HG03135 (cell line): Measurements from ENCODE around the gene LOXHD1.

Source experiments
- ATAC-seq: cut with Tn5 transposase; IDR thresholded peaks from one replicate; pipeline ENCODE4 v1.9.1; 2021; ENCODE audit warnings: mild to moderate bottlenecking, moderate library complexity; ENCODE audit not compliant: unreplicated experiment

Gene LOXHD1, protein sequence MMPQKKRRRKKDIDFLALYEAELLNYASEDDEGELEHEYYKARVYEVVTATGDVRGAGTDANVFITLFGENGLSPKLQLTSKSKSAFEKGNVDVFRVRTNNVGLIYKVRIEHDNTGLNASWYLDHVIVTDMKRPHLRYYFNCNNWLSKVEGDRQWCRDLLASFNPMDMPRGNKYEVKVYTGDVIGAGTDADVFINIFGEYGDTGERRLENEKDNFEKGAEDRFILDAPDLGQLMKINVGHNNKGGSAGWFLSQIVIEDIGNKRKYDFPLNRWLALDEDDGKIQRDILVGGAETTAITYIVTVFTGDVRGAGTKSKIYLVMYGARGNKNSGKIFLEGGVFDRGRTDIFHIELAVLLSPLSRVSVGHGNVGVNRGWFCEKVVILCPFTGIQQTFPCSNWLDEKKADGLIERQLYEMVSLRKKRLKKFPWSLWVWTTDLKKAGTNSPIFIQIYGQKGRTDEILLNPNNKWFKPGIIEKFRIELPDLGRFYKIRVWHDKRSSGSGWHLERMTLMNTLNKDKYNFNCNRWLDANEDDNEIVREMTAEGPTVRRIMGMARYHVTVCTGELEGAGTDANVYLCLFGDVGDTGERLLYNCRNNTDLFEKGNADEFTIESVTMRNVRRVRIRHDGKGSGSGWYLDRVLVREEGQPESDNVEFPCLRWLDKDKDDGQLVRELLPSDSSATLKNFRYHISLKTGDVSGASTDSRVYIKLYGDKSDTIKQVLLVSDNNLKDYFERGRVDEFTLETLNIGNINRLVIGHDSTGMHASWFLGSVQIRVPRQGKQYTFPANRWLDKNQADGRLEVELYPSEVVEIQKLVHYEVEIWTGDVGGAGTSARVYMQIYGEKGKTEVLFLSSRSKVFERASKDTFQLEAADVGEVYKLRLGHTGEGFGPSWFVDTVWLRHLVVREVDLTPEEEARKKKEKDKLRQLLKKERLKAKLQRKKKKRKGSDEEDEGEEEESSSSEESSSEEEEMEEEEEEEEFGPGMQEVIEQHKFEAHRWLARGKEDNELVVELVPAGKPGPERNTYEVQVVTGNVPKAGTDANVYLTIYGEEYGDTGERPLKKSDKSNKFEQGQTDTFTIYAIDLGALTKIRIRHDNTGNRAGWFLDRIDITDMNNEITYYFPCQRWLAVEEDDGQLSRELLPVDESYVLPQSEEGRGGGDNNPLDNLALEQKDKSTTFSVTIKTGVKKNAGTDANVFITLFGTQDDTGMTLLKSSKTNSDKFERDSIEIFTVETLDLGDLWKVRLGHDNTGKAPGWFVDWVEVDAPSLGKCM (N-terminal part only)

DNA sequence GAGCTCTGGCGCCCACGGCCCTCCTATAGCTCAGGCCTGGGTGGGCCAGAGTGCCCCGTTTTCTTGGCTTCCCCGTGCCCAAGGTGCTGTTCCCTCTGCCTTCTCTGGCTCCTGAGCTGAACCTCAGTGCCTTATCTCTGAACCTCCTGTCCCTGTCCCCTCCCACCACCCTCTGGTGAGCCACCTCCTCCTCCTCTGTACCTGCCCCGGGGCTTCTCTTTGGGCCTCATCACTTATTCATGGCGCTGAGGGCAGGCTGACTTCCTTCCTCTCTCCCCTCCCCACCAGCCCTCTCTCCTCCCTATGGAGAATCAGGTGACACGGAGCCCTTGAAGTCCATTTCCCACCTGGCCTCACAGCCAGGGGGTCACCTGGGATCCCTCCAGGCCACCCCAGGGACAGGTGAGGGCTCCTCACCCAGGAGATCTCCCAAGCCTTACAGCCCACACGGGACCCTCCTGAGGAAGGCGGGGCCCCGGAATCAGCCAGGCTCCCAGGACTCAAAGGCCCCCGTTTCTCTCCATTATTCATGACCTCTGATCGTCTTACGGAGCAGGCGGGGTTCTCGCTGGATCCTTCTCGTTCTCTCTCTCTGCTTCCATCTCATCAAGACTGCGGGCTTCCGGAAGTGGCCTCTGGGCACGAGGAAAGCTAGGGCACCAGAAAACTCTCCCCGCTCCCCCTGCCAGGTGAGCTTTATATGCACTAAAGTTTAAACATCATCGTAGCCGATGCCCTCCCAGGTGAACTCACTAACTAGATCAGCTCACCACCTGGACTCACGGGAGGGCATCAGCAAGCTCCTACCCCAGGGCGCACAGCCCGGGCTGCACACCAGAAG, at the start of gene LOXHD1:
Gene LOXHD1 (minus strand): TSS at position 106 of the 841 bp plus-strand sequence. CDS start 187 bp downstream, outside the sequence.
- no peak for ATAC-seq

DNA sequence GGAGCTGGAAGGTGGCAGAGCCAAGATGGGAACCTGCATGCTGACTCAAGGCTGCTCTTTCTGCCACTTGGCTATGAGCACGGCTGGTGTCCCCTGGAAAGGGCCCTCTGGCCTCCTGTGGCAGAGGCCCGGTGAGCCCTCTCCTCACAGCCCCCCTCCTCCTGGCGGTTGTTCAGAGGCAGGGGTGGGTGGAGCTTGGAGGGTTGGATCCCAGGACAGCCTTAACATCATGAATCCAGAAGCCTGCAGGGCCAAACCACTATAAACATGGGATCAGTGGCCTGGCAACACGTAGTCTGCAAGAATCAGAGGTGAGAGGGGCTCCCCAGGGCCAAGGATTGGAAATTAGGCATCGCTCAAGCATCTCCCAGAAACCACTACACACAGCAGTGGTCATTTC, 48.5 kb upstream of the LOXHD1 start:
- ATAC-seq = no peak

DNA sequence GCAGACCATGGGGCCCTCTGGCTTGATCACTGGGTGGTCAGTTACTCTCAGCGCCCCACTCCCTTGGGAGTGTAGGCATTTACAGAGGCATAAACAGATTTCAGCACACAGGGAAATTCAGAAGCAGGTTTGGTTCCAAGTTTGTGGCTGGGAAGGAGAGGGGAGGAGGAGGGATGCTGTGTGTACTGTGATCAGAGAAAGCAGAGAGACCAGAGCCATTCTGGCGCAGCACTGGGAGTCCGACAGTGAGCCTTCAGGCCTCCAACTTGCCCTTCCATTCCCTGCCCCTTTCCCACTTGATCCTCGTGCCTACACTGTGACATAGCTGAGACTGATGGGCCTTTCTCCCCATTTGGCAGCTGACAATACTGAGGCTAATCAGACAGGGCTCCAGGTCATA, 47.8 kb upstream of the LOXHD1 start:
- no peak for ATAC-seq

DNA sequence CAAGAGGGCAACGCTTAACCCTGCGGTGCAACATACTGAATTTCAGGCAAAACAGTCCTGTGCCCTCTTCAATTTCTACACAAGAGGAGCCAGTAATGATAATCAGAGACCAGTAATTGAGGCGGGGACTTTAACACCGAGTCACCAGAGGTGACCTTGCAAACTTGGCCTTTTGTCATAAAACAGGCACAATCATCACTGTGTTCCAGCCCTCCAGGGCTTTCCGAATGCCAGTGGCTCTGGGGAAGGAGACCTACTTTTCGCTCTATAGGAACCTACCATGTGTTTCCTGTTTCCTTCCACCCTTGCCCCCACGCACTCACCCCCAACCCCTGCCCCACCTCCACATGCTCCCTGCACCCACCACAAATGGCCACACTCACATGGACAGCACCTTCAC, 47.2 kb upstream of the LOXHD1 start:
- ATAC-seq = no peak

DNA sequence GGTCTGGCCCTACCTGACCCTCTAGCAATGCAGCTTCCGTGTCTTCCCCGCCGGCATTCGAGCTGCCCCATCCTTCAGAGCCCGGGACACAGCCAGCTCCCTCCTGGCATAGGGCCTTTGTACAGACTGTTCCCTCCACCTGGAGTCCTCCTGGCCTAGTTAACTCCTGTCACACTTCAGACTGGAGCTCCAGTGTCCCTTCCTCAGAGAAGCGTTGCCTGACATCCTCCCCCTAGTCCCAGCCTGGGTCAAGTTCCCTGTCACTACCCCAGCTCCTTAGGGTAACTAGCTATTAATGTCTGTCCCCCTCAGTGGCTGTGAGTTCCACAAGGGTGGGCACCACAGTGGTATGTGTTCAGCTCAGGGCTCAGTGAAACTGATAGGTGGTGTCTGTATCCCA, 45.5 kb upstream of the LOXHD1 start:
- ATAC-seq = no peak

DNA sequence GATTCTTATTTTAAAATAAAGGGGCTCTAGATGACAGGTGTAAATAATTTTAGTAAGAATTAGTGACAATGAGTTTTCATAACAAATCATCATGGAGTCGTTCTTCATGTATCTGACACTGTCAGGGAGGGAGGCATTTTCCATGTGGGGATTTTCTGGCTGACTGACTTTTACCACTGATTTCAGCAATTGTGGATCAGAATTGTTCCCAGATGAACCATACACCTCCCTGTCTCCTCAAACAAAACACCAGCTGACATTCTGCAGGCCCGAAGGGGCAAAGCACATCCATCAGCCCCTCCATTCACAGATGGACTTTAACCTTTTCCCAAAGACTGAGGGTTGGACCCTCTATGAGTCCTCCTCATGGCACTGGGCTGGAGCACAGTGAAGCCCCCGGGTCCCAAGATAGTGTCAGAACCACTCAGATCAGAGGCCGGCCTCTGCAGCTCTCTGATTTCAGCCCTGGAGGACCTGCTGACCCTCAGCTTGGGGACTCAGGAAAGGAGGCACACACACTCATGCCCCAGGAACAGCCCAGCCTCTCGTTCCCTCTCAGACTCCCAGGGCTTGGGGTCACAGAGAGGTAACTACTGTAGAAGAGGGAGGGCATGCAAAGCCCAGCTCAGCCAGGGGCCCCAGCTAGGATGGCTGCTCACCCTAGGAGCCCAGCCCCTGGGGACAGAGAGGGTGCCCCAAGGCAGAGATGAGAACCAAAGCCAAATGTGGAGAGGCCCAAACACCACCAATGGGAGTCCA, 43.2 kb upstream of the LOXHD1 start:
- ATAC-seq = no peak

DNA sequence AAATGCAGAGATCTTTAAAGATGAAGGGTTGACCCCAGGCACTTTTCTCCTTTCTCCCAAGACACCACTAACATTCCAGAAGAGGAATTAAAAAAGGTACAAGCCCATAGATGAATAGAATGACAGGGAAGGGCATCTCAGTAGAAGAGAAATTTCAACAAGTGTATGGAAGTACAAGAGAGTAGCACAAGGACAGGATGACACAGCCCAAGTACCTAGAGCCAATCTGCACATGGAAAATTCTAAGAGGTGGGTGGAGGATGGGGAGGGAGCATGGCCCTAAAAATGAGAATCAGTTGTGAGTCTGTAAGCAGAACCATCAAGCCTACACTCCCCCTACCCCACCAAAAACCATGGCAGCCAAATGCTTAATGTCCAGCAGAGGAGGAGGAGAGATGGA, 39.7 kb upstream of the LOXHD1 start:
- no peak for ATAC-seq

DNA sequence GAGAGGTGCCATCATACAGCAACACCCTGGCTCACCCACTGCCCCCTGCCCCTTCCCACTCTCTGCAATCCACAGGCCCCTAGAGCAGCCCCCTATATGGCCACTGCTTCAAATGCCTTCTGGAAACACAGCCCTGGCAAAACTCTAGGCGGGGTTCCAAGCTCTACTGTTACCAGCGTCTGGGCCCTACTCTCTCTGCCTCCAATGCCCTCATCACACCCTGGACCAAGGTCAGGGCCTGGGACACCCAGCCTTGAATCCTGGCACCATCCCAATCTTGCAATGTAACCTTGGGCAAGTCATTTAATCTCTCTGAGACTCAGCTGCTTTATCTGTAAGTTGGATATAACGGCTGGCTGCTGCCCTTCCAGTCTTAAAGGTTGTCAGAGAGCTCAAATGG, 39.2 kb upstream of the LOXHD1 start:
- ATAC-seq = no peak

DNA sequence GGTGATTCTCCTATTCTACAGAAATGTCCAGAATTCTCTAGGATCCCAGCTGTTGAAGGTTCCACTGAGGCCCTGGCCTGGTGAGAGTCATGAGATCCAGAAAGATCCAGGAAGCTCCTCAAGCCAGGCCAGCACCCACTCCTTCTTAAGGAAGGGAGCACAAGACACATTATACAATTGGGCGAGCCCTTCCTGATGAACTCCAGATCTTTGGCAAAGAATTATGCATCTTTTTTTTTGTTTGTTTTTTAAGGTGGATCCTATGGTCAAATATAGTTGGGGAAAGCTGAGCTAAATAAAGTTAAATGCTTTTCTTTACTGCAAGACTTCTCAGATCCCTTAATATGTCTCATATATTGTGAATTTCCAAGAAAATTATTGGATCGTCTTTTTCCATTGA, 37.0 kb upstream of the LOXHD1 start:
- ATAC-seq = no peak

DNA sequence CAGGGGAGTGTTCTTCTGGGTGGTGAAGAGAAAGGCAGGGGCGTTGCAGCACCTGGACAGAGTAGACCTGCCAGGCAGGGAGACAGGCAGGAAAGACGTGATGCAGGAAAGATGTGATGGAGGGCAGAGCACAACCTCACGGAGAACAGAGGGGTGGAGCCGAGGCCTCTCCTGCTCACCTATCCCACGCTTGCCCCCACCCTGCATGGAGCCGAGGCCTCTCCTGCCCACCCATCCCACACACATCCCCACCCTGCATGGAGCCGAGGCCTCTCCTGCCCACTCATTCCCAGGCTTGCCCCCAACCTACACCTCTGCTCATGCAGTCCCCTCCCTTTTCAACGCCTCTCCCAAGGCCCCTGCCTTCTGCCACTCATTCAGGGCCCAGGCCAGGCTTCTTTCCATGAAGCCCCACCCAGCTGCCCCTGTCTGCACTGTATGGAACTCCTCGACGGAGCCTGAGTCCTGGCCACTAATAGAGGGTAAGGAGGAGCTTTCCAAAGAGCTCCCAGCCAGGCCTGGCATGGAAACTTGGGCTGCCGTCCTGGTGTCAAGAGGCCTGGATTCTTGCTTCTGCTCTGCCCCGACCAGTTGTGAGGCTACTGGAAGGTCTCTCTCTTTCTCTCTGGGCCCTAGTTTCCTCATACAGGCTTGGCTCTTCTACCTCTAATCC, 32.0 kb upstream of the LOXHD1 start:
- no peak for ATAC-seq

DNA sequence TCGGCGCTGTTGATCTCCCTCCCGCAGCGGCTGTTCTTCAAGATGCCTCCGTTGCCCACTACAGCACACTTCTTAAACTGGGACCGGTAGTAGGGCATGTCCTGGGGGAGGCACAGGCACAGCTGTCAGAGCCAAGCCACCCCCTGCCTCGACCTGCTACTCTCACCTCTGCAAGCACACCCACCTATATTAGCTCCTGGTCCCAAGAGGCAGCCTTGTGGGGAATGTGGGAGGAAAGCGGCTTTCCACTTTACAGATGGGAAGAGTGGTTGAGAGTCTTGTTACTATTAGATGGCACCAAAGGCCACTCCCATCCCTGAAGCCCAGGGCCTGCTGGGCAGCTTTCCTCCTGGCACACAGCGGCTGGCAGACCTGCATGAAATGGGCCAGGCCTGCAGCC, 29.2 kb upstream of the LOXHD1 start:
- no peak for ATAC-seq

DNA sequence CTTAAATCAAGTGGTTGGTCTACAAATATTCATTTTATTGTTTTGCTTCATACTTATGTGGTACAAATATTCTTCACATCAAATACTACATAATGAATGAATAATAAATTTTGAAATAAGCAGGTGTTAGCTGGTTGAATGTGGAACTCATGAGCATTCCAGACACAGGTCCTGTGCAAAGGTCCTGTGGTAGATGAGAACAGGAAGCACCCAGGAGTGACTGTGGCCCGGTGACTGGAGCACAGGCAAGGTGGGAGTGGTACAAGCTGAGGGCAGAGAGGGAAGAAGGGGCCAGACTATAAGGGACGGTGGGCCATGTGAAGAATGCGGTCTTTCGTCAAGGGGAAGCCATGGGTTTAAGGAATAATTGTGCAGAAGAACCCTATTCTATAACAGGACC, 26.2 kb upstream of the LOXHD1 start:
- no peak for ATAC-seq

DNA sequence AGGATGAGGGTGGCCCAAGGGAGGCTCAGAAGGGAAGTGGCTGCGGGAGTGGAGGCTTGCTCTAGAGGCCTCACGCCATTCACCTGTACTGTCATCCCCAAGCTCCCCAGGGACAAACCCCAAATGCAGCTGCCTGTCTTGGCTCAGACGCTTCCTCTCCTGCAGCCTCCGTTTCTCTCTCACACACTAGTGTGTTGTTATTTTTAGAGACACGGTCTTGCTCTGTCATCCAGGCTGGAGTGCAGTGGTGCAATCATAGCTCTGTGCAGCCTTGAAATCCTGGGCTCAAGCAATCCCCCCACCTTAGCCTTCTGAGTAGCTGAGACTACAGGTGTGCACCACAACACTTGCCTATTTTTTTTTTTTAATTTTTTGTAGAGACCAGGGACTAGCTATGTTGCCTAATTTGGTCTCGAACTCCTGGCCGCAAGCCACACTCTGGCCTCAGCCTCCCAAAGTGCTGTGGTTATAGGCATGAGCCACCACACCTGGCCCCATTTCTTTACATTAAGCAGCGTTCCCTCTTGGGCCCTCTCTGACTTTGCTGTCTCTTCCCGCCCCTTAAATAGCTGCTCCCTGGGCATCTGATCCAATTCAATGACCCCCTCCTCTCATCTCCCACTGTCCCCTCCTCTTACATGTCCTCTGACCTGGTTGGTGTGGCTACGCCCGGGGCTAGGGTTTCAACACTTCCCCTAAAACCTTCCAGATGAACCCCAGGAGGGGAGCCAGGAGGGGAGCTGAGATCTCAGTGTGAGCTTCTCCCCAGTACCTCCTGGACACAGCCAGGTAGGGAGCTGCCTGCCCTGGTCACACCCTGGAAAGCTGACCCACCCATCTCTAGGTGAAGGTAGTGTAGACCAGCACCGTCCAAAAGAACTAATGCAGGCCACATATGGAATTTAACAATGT, 24.0 kb upstream of the LOXHD1 start:
- no peak for ATAC-seq

DNA sequence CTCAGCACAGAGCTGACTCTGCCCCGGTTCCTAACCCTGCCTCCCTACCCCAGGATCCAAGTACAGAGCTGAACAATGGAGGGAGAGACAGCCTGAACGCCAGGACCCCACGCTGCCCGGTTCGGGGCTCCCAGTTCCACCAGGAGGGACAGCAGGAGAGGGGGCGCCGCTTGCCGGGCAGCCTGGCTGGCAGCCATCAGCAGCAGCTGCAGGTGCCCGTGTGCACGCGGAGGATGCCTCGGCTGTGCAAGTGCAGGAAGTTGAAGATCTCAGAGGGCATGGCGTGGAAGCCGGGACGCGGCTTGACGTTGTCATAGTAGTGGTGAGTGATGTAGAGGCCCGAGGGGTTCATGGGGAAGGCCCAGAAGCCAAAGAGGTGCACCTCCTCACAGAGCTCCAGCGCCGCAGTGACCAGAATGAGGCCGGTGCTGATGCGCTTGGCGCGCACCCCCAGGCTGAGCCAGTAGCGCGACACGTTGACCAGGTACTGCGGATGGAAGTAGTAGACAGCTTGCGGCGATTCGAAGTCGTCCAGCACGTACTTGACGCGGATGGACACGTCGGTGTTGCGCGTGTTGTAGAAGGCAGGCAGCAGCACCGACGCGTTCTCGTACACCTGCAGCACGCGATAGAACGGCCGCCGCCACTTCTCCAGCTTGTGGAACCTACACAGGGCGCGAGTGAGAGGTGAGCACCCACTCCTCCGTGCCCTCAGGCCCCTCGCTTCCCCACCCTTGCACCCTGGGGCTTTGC, 23.0 kb upstream of the LOXHD1 start:
- ATAC-seq = no peak

DNA sequence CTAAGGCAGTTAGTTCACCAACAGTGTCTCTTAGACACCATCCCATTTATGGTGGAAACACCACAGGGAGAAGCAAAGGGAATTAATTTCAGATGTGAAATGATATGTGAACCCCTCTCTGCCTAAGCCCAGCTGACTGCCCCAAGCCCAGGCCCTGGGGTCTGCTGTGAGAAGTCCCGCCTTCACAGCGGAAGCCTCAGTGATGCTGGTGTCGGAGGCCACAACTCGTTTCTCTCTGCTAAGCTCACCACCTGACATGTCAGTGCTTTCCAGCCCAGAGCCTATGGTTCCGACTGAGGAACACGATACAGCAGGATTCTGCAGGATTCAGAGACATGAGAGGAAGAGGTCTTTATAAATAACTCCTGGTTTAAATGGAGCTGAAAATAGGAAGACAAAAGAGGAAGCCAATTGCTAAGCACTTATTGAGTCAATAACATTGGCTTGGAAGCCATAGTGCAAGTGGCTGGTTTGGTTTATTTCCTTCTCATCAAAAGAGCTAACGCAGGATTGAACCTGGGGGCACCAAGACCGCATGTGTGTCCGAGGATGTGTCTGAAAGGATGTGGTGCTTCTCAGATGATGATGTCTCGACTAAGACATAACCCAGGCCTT, 21.9 kb upstream of the LOXHD1 start:
- no peak for ATAC-seq

DNA sequence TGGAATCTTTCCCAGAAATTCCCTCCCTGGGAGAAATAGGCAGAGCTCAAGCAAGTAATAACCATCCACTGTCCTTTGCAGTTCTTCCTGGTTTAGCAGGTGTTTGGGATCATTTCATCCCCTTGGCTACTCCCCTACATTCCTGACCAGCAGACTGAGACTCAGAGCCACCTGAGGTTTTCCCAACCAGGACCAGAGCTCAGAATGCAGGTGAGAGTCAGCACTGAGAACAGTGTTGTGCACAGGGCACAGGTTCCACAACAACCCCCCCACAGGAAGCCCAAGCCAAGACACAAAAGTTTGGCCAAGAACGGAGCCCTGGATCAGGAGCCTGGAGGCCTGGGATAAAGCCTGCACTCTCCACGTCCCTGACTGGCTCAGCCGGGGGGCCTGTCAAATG, 21.0 kb upstream of the LOXHD1 start:
- no peak for ATAC-seq

DNA sequence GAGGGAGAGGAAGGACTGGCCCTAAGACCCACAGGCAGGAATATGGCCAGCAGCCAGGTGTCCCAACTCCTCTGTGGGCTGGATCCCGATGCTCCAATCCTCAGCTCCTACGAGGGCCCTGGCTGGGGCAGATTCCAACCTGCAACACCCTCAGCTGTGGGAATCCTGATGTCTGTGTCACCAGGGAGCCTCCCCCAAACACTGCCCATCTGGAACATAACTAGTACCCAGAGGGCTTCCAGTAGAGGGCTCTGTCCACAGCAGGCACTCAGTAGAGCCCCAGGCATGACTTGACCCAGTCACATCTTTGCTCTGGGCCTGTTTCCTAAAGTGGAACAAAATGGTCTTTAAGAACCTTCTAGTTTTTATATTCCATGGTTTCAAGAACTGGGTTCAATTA, 20.6 kb upstream of the LOXHD1 start:
- no peak for ATAC-seq
